ENCODE measurements around the gene FMNL2.

The FMNL2 gene

GRCh38 chr2:152415231-152415642, 80.3 kb downstream of the FMNL2 start:
- peak overlapping the region in 6 of 21 experiments; percentile 17 to 38 (median 34) for H3K27ac ChIP-seq
- no peak overlapping the region for H3K4me3 ChIP-seq

GRCh38 chr2:152415796-152416195, 80.8 kb downstream of the FMNL2 start:
- H3K27ac ChIP-seq, result peak overlapping the region in 6 of 21 experiments; percentile 17 to 38 (median 34)
- H3K4me3 ChIP-seq, result no peak overlapping the region

- H3K27ac ChIP-seq, result peak overlapping the region in 3 of 21 experiments; percentile 5 to 46 (median 44)
- no peak overlapping the region for H3K4me3 ChIP-seq
These were observed 83.7 kb downstream of the FMNL2 start for GRCh38 chr2:152418688-152419087.

- Histone ChIP-seq H3K4me3 (no peak overlapping the region), H3K27ac (peak overlapping the region in 4 of 21 experiments; percentile 26 to 48 (median 39))
These were observed 85.0 kb downstream of the FMNL2 start for GRCh38 chr2:152419944-152420343.

- no peak overlapping the region for H3K4me3 ChIP-seq
- peak overlapping the region in 5 of 21 experiments; percentile 21 to 65 (median 39) for H3K27ac ChIP-seq
These were observed 85.4 kb downstream of the FMNL2 start for GRCh38 chr2:152420363-152420762.

- peak overlapping the region in 12 of 21 experiments; percentile 21 to 74 (median 52) for H3K27ac ChIP-seq
- no peak overlapping the region for H3K4me3 ChIP-seq
These were observed 86.0 kb downstream of the FMNL2 start for GRCh38 chr2:152420936-152421335.

- Histone ChIP-seq H3K4me3 (no peak overlapping the region), H3K27ac (peak overlapping the region in 18 of 21 experiments; percentile 9 to 79 (median 62))
These were observed 86.8 kb downstream of the FMNL2 start for GRCh38 chr2:152421521-152422370.

GRCh38 chr2:152423684-152424083, 88.7 kb downstream of the FMNL2 start:
- no peak overlapping the region for H3K4me3 ChIP-seq
- H3K27ac ChIP-seq, result no peak overlapping the region

GRCh38 chr2:152425765-152426727, 91.1 kb downstream of the FMNL2 start:
- no peak overlapping the region for H3K4me3 ChIP-seq
- H3K27ac ChIP-seq, result no peak overlapping the region

- H3K27ac ChIP-seq, result no peak overlapping the region
- no peak overlapping the region for H3K4me3 ChIP-seq
These were observed 91.8 kb downstream of the FMNL2 start for GRCh38 chr2:152426801-152427200.

GRCh38 chr2:152427902-152428301, 92.9 kb downstream of the FMNL2 start:
- peak overlapping the region in 1 of 21 experiments; percentile 37 for H3K27ac ChIP-seq
- H3K4me3 ChIP-seq, result no peak overlapping the region

GRCh38 chr2:152428800-152429582, 94.0 kb downstream of the FMNL2 start:
- Histone ChIP-seq H3K27ac (no peak overlapping the region), H3K4me3 (no peak overlapping the region)

- H3K4me3 ChIP-seq, result no peak overlapping the region
- H3K27ac ChIP-seq, result peak overlapping the region in 2 of 21 experiments; percentile 61 to 62
These were observed 95.9 kb downstream of the FMNL2 start for GRCh38 chr2:152430876-152431275.

- peak overlapping the region in 10 of 21 experiments; percentile 14 to 69 (median 57) for H3K27ac ChIP-seq
- no peak overlapping the region for H3K4me3 ChIP-seq
These were observed 96.6 kb downstream of the FMNL2 start for GRCh38 chr2:152431370-152432098.

- Histone ChIP-seq H3K27ac (peak overlapping the region in 14 of 21 experiments; percentile 9 to 69 (median 46)), H3K4me3 (no peak overlapping the region)
These were observed 97.3 kb downstream of the FMNL2 start for GRCh38 chr2:152432206-152432653.

- H3K4me3 ChIP-seq, result no peak overlapping the region
- H3K27ac ChIP-seq, result peak overlapping the region in 11 of 21 experiments; percentile 9 to 64 (median 46)
These were observed 97.8 kb downstream of the FMNL2 start for GRCh38 chr2:152432765-152433164.

- Histone ChIP-seq H3K27ac (peak overlapping the region in 7 of 21 experiments; percentile 10 to 64 (median 29)), H3K4me3 (no peak overlapping the region)
These were observed 98.3 kb downstream of the FMNL2 start for GRCh38 chr2:152433289-152433688.

GRCh38 chr2:152433791-152434190, 98.8 kb downstream of the FMNL2 start:
- Histone ChIP-seq H3K4me3 (no peak overlapping the region), H3K27ac (peak overlapping the region in 5 of 21 experiments; percentile 11 to 64 (median 23))
